Nucleus accumbens (tissue), 56 donors: ENCODE measurements around the gene FAHD1.
"Not testable (repeated sequence)": the region's sequence is repeated elsewhere in the genome, so short reads cannot be mapped to it uniquely, and the experiment has no call there.

ENCODE experiments used
- DNase-seq, 56 donors: peaks; one replicate each; lab custom pipeline; 2025; lab: John Stamatoyannopoulos, UW

Gene FAHD1

GRCh38 chr16:1876066-1876465, 49.1 kb downstream of the FAHD1 start:
- not testable (repeated sequence) for DNase-seq

GRCh38 chr16:1876468-1876867, 49.5 kb downstream of the FAHD1 start:
- DNase-seq, result no peak

GRCh38 chr16:1877089-1877488, 50.1 kb downstream of the FAHD1 start:
- no peak for DNase-seq

- no peak for DNase-seq
Observed at GRCh38 chr16:1877804-1878203, 50.8 kb downstream of the FAHD1 start.

- no peak for DNase-seq
Observed at GRCh38 chr16:1878256-1878655, 51.2 kb downstream of the FAHD1 start.
